WTC11 (cell line): Measurements from ENCODE around the gene PLEKHF1.

Source experiments
- ZNF263 ChIP-seq: sonication (generic); formaldehyde crosslinking; IDR thresholded peaks from 2 replicates; pipeline ENCODE4 v1.8.1; 2022; ENCODE audit warnings: low read depth, mild to moderate bottlenecking, moderate library complexity, missing genetic modification reagents
- ZNF396 ChIP-seq: fragments of 250-450 bp; sonication (Bioruptor Pico); IDR thresholded peaks from 2 replicates; pipeline ENCODE4 v1.8.0; 2021; ENCODE audit warnings: mild to moderate bottlenecking, moderate library complexity, borderline replicate concordance
- TF ChIP-seq, protein P1 (sequence below): fragments of 200-600 bp; IDR thresholded peaks from 2 replicates; pipeline ENCODE4 v1.8.0; 2022; ENCODE audit warnings: antibody characterized with exemption

DNA sequence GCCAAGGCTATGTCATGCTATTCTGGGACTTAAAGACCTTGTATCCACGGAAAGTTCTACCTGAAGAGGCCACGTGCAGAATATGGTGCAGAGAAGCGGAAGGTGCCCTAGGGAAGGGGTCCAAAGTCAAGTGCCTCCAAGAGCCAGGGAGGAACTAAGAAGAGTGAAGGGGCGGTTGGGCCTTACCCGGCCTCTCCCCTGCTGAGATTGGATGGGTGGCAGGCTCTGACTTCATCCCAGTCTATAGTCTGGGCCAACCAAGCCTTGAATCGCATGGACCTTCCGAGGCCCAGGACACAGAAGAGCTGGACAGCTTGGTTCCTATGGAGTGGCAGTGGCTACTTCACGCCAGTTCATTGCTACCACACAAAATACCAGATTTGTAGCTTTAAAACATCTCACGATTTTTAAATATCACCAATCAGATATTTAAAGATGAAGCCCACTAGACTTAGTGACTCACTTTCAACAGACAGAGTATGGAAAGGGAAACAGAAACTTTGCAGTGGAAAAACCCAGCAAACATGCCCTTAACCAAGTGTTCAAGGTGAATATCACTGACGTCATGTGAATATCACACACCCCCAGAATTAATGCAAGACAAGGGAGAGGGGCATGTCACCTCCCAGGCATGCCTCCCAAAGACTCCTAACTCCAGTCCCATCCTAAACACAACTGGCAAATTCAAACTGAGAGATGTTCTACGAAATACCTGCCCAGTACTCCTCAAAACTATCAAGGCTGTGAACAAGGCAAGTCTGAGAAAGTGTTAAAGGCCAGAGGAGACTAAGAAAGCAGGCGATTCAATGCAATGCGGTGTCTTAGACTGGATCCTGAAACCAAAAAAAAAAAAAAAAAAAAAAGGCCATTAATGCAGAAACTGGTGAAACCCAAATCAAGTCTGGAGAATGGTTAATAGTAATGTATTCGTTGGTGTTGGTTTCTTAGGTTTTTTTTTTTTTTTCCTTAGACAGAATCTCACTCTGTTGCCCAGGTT, 39.6 kb downstream of the PLEKHF1 start:
- TF ChIP-seq ZNF396 (CRISPR knock-in tag) (no peak), ZNF263 (CRISPR knock-in tag) (no peak)
- TF ChIP-seq, protein P1, sequence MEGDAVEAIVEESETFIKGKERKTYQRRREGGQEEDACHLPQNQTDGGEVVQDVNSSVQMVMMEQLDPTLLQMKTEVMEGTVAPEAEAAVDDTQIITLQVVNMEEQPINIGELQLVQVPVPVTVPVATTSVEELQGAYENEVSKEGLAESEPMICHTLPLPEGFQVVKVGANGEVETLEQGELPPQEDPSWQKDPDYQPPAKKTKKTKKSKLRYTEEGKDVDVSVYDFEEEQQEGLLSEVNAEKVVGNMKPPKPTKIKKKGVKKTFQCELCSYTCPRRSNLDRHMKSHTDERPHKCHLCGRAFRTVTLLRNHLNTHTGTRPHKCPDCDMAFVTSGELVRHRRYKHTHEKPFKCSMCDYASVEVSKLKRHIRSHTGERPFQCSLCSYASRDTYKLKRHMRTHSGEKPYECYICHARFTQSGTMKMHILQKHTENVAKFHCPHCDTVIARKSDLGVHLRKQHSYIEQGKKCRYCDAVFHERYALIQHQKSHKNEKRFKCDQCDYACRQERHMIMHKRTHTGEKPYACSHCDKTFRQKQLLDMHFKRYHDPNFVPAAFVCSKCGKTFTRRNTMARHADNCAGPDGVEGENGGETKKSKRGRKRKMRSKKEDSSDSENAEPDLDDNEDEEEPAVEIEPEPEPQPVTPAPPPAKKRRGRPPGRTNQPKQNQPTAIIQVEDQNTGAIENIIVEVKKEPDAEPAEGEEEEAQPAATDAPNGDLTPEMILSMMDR = no peak
